GM21390 (cell line): ENCODE data around the gene FBXL17.

ENCODE experiments used
- ATAC-seq: cut with Tn5 transposase; IDR thresholded peaks from one replicate; pipeline ENCODE4 v1.9.1; 2021; ENCODE audit not compliant: unreplicated experiment

Gene FBXL17

GRCh38 chr5:108101821-108102220 lies 280.1 kb downstream of the FBXL17 start:
- no peak for ATAC-seq

GRCh38 chr5:108101130-108101529 lies 280.8 kb downstream of the FBXL17 start:
- ATAC-seq, result no peak

DNA sequence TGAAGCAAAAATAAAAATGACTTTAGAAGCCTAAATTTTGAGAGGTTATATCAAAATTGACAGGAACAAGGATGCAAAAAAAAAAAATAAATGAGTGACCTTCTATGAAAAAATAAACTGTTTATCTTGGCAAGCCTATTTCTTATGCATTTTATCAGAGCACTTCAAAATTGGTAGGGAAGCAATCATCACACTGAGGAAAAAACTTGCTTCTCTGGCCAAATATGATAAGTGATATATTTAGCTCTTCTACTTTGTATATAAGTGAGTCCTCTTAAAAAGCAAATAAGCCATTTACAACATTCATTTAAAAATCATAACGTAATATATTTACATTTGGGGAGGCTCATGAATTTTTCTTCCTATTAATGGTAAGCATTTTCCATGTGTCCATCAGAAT lies 287.1 kb downstream of the FBXL17 start:
- ATAC-seq, result no peak

DNA sequence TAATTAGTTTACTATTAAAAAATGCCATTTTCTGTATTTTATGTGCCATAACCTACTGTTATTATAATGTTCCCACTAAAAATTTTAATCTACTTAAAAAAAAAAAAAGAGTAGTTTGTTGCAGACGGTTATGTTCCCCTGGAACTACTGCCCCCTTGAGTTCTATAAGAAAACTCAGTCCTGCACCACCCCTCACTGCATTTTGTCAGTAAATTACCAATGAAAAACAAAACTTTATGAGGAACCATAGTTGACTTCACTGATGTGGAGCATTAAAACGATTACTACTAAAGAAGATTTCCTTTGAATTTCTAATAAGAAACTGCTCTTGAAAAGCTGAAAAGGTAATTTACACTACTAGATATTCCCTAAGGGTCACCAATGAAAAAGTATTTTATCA lies 288.7 kb downstream of the FBXL17 start:
- ATAC-seq, result no peak

GRCh38 chr5:108090946-108091345 lies 291.0 kb downstream of the FBXL17 start:
- no peak for ATAC-seq

- ATAC-seq, result no peak
Measured at GRCh38 chr5:108084105-108084504, 297.8 kb downstream of the FBXL17 start.

DNA sequence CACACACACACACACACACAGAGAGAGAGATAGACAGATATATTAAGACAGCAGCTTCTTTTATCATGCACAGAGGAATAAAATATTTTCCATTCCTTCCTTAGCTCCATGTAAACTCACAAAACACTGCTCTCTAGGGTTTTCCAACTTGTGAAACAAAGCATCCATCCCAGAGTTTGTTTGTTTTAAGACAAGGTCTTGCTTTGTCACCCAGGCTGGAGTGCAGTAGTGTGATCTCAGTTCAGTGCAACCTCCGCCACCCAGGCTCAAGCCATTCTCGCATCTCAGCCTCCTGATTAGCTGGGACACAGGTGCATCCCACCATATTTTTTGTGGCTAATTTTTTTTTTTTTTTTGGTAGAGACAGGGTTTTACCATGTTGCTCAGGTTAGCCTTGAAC lies 298.7 kb downstream of the FBXL17 start:
- ATAC-seq, result no peak

- ATAC-seq, result no peak
Measured at GRCh38 chr5:108081707-108082106, 300.2 kb downstream of the FBXL17 start.

DNA sequence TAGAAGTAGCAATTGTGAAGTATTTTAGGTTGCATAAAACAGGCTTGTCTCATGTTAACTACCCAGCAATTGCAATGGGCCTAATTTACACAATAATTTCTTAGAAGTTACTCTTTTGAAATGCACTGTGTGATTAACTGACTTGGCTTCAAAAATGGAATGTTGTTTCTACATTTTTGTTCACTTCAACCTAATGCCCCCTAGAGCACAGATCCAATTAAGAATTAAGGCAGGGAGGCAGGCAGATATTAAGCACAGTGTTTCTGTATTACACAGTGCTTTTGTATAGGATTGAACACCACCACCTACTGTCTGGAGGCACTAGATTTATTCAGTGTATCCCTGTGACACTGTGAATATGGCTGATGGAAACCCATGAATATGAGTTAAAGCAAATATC lies 302.1 kb downstream of the FBXL17 start:
- ATAC-seq, result no peak

DNA sequence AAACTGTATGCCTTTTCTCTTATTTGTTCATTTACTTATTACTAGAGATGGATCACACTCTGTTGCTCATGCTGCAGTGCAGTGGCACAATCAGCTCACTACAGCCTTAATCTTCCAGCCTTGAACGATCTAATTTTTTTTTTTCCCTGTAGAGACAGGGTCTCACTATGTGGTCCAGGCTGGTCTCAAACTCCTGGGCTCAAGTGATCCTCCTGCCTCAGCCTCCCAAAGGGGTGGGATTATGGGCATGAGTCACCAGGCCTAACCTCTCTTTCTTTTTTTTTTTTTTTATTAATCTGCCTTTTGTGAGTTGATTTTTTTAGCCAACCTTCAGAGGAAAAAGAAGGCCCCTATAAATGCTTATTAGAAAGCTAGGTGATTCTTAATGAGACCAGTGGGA lies 303.0 kb downstream of the FBXL17 start:
- ATAC-seq, result no peak

DNA sequence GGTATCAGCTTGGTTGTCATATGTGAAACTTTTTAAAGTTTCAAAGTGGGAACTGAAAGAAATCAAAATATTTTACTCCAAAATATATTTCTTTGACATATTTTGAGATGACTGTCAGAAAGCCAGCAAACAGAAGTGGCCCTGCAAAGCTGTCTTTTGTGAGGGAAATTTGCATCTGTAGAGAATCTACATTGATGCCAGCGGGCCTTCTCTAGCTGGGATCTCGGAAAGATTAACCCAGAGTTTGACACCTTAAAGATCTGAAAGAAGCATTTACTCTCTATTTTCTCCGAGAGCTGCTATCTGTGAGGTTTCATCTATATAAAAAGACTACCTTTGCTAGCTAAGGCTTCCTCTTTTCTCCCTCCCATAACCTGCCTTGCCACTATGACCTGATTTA lies 303.6 kb downstream of the FBXL17 start:
- ATAC-seq, result no peak

DNA sequence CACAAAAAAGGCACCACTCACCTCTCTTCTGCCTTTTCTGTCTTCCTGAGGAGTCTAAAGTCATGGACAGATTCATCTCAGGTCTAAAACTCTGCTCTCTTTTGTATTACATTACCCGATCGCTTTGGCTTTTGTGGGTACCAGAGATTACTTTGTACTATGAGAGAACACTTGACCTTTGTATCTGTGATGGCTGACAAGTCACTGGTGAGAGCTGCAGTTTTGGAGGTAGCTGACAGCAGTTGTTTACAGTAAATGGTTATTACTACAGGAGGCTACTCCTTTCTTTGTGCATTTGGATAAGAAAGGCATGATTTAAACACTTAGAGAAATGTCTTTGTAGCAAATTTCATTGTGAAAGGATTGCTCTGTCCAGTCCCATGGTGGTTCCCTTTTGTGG lies 307.3 kb downstream of the FBXL17 start:
- no peak for ATAC-seq

DNA sequence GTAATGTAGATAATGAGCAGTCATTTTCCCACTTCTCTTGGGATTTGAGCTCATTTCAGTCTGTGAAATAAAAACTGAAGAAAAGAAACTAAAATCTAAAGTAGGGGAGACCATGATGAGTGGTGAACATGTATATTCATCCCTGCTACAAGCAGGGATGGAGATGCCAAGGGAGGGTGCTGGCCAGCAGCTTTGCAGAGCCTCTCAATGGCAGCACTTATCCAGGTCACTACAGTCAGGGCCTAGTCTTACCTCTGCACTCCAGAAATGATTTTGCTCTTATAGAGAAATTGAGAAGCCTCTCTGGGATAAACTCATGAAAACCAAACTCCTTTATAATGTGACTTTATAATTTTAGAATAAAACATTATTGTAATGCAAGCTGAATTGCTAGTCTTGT lies 317.6 kb downstream of the FBXL17 start:
- no peak for ATAC-seq

DNA sequence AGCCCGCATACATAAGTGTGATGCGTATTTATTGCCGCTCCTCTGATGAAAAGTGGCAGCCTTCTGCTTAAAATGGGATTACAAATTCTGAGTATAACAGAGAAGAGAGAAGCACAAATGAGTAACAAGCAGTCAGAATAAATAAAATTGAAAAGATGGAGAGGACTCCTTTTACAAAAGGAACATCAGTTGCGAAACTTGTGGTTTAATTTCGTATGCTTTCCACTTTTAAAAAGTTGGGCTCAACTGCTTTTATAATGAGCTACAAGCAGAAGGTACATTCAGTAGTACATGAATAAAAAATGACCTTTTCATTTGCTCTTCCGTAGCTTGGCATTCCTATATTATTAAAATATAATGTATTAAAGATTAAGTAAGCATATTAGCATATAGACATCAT lies 320.0 kb downstream of the FBXL17 start:
- ATAC-seq, result no peak

DNA sequence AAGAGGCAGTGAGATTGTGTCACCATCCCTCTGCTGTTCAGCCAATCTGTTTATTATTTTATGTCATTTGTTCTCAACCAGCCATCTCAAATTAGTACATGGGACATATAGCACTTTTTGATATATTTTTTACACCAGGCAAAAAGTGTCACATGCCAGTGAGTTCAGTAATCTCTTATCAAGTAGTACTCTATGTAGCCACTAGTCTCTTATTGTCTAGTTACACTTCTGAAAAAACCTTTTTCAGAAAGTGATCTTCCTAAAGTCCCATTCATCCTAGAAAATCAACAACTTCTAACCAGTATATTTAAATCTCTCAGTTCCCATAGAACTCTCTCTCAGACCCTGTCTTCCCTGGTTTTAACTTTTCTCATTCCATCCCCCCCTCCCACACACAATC lies 321.6 kb downstream of the FBXL17 start:
- no peak for ATAC-seq

DNA sequence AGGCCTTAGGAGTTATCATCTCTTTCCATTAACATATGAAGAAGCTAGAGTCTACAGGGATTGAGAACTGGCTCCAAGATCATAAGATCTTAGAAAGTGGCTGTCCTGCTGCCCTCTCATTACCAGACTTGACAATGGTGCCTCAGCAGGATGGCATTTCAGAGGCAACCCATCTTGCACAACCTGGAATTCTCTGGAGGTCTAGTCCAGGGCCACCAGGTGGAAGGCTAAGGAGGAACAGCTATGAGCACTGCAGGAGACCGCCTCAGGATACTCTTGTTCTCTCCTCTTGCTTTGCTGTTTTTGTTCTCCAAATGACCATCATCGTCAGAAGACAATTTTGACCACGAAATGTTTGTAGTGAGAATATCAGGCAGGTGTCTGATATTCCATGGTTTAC lies 322.6 kb downstream of the FBXL17 start:
- ATAC-seq, result no peak

DNA sequence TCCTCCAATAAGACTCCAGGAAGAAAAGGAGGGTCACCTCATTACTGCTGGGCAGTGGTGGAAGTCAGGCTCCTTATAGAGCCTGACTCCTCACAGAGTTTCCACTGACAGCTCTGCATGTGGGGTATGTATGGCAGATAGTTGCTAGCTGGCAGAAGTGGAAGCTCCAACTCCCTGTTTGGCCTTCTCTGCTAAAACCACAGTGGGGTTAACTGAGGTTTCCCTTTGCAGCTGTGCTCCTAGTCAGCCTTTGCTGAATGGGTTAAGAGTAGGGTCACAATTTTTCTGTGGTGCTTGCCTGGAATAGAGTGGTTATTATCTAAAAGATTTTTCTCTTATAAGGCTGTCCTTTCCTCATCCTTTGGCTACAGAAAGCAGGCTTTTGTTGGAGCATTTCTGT lies 327.5 kb downstream of the FBXL17 start:
- ATAC-seq, result no peak

GRCh38 chr5:108046955-108047670 lies 334.8 kb downstream of the FBXL17 start:
- no peak for ATAC-seq

DNA sequence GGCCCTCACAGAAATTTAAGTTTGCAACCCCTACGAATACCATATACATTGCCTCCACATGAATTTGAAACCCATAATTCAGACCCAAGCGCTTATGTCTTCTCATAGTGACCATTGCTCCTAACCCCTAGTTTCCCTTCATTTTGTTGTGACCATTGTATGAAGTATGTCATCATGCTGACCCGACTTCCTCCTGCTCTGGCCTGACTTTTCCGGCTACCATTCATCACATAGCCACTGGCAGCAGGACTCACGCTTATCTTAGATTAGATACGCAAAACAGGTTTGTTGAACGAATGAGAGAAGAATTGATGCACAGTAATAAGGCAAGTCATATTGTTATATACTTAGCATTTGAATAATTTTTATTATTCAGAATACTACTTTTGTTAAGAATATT lies 345.4 kb downstream of the FBXL17 start:
- ATAC-seq, result no peak

GRCh38 chr5:108028883-108029282 lies 353.0 kb downstream of the FBXL17 start:
- ATAC-seq, result no peak

GRCh38 chr5:108028412-108028811 lies 353.5 kb downstream of the FBXL17 start:
- ATAC-seq, result no peak

- no peak for ATAC-seq
Measured at GRCh38 chr5:108025957-108026356, 355.9 kb downstream of the FBXL17 start.

- ATAC-seq, result no peak
Measured at GRCh38 chr5:108024986-108025385, 356.9 kb downstream of the FBXL17 start.
